NCI-H2227 (cell line): Measurements from ENCODE around the gene BUD13.

Experiments
- DNase-seq: peaks from one replicate; lab custom pipeline; 2025; ENCODE audit not compliant: unreplicated experiment; lab: John Stamatoyannopoulos, UW

The BUD13 gene

GRCh38 chr11:116792869-116793771 is 20.3 kb upstream of the BUD13 start:
- DNase-seq = no peak

GRCh38 chr11:116792144-116792868 is 19.5 kb upstream of the BUD13 start:
- DNase-seq = no peak

GRCh38 chr11:116791813-116792143 is 19.0 kb upstream of the BUD13 start, which contains the start of gene APOA5:
TSS of gene APOA5 (minus strand) at chr11:116791879. CDS start at chr11:116791860, 19 bp downstream.
- DNase-seq = no peak

GRCh38 chr11:116791002-116791812 is 18.4 kb upstream of the BUD13 start:
- no peak for DNase-seq

- no peak for DNase-seq
Measured at GRCh38 chr11:116790167-116791001, 17.6 kb upstream of the BUD13 start.

GRCh38 chr11:116788975-116789374 is 16.2 kb upstream of the BUD13 start:
- DNase-seq = no peak

- DNase-seq = no peak
Measured at GRCh38 chr11:116788534-116788933, 15.7 kb upstream of the BUD13 start.

GRCh38 chr11:116787786-116788486 is 15.1 kb upstream of the BUD13 start, which contains the start of gene ZPR1:
TSS of gene ZPR1 (minus strand) at chr11:116788023. CDS start at chr11:116787990, 33 bp downstream.
- DNase-seq = peak; percentile 67

GRCh38 chr11:116787436-116787785 is 14.6 kb upstream of the BUD13 start:
- no peak for DNase-seq

- no peak for DNase-seq
Measured at GRCh38 chr11:116786966-116787365, 14.2 kb upstream of the BUD13 start.

GRCh38 chr11:116786326-116786725 is 13.5 kb upstream of the BUD13 start:
- DNase-seq = no peak

- DNase-seq = no peak
Measured at GRCh38 chr11:116782728-116783127, 9.9 kb upstream of the BUD13 start.

GRCh38 chr11:116778556-116778955 is 5.8 kb upstream of the BUD13 start:
- no peak for DNase-seq

GRCh38 chr11:116777056-116777455 is 4.3 kb upstream of the BUD13 start:
- DNase-seq = no peak

- DNase-seq = no peak
Measured at GRCh38 chr11:116776522-116776984, 3.8 kb upstream of the BUD13 start.

GRCh38 chr11:116775975-116776374 is 3.2 kb upstream of the BUD13 start:
- DNase-seq = no peak

- no peak for DNase-seq
Measured at GRCh38 chr11:116774661-116775060, 1.9 kb upstream of the BUD13 start.

GRCh38 chr11:116773203-116774097 is 663 bp upstream of the BUD13 start:
- no peak for DNase-seq

GRCh38 chr11:116771935-116772334 is 852 bp downstream of the BUD13 start:
- no peak for DNase-seq
